Measurements from ENCODE around the gene SUPT3H.

Gene SUPT3H

DNA sequence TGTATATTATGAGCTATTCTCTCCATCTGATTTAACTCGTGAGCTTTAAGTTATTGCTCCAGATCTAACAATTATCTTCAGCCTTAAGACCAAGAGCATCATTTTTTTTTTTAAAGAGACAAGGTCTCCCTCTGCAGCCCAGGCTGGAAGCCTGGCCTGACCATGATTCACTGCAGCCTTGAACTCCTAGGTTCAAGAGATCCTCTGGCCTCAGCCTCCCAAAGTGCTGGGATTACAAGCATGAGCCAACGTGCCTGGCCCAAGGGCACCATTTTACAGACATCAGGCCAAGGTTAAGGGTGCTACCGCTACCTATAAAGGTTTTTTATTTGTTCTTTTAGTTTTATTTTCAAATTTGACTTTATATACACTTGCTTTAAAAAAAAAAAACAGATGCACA lies 2.3 kb downstream of the SUPT3H start:
- DNase-seq (ENCODE audit: low read depth): peak; percentile 24

DNA sequence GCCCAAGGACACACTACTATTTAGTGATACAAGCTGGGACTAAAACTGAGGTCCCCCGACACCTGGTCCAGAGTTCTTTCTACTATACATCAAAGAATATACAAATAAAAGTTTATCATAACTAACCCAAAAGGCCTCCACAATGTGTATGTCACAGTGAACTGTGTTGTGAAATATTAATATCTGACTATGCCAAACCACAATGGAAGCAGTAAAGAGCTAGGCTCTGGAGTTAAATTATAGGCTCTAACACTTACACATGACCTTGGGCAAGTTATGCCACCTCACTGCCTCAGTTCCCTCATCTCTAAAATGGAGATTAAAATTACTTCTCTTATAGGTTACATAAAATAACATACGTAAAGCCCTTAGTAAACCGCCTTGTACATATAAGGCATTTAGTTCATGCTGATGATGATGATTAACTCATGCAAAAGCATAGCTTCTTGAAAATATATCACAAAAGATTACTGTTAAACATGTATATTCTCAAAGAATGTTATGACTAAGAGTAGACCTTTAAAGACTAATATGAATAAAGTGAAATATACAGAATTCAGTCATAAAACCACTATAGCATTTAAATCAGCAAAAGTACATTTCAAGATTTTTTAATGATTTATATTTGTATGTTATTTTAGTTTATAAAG lies 5.7 kb downstream of the SUPT3H start:
- TF ChIP-seq MYC (IDR thresholded peaks at IDR 0.05; ENCODE audit: low read depth, low read length) (no peak), POLR2A (IDR thresholded peaks at IDR 0.05; ENCODE audit: extremely low read depth, insufficient read length) (no peak)
- TF ChIP-seq, protein P1, sequence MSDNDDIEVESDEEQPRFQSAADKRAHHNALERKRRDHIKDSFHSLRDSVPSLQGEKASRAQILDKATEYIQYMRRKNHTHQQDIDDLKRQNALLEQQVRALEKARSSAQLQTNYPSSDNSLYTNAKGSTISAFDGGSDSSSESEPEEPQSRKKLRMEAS (IDR thresholded peaks at IDR 0.05; ENCODE audit: low read depth, low read length): no peak
- TF ChIP-seq, protein P2, sequence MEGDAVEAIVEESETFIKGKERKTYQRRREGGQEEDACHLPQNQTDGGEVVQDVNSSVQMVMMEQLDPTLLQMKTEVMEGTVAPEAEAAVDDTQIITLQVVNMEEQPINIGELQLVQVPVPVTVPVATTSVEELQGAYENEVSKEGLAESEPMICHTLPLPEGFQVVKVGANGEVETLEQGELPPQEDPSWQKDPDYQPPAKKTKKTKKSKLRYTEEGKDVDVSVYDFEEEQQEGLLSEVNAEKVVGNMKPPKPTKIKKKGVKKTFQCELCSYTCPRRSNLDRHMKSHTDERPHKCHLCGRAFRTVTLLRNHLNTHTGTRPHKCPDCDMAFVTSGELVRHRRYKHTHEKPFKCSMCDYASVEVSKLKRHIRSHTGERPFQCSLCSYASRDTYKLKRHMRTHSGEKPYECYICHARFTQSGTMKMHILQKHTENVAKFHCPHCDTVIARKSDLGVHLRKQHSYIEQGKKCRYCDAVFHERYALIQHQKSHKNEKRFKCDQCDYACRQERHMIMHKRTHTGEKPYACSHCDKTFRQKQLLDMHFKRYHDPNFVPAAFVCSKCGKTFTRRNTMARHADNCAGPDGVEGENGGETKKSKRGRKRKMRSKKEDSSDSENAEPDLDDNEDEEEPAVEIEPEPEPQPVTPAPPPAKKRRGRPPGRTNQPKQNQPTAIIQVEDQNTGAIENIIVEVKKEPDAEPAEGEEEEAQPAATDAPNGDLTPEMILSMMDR (IDR thresholded peaks at IDR 0.05; ENCODE audit: low read depth, low read length): no peak
- no peak overlapping the region for H3K4me3 ChIP-seq (ENCODE audit: low read depth, low read length)
- DNase-seq (ENCODE audit: low read depth): peak; percentile 43

More for the DNA sequence above, 2.3 kb downstream of the SUPT3H start:
- H3K4me3 ChIP-seq (ENCODE audit: low read depth, low read length): no peak overlapping the region
- TF ChIP-seq, protein P2 (IDR thresholded peaks at IDR 0.05; ENCODE audit: low read depth, low read length): no peak
- no peak for TF ChIP-seq POLR2A (IDR thresholded peaks at IDR 0.05; ENCODE audit: extremely low read depth, insufficient read length)
- TF ChIP-seq, protein P1 (IDR thresholded peaks at IDR 0.05; ENCODE audit: low read depth, low read length): no peak
- no peak for TF ChIP-seq MYC (IDR thresholded peaks at IDR 0.05; ENCODE audit: low read depth, low read length)

DNA sequence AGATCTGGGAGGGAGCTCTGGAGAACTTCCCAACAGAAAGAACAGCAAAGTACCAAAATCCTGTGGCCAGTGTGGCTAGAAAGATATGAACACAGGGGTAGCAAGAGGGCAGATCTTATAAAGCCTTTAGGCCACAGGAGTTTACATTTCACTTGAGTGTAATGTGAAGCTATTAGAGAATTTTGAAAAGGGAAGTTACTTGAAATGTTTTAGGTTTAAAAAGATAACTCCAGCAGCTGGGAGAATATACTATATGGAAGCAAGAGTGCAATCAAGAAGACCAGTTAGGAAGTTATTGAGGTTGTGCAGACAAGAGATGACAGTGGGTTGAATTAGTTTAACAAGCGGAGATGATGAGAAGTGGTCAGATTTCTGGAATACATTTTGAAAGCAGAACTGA lies 7.9 kb downstream of the SUPT3H start:
- TF ChIP-seq MYC (IDR thresholded peaks at IDR 0.05; ENCODE audit: low read depth, low read length): no peak
- TF ChIP-seq, protein P2 (IDR thresholded peaks at IDR 0.05; ENCODE audit: low read depth, low read length): no peak
- no peak overlapping the region for H3K4me3 ChIP-seq (ENCODE audit: low read depth, low read length)
- DNase-seq (ENCODE audit: low read depth): peak; percentile 9

DNA sequence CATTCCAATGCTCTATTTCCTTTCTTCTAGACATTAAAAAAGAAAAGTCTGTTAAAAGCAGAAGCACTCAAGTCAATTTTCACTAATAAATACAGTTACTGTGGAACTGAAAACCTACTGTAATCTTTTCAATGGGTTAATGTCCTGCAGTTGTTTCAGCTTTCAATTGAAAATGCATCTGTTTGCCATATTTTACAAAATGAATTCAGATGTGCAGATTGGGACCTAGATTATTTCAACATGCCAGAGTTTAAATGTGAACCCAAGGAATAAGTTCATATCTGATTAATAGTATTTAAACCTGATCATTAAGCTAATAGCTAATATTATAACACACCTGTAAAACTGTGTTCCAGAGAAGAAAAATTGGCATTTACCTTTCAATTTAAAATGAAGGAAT lies 9.7 kb downstream of the SUPT3H start:
- TF ChIP-seq, protein P2 (IDR thresholded peaks at IDR 0.05; ENCODE audit: low read depth, low read length): no peak
- no peak for TF ChIP-seq MYC (IDR thresholded peaks at IDR 0.05; ENCODE audit: low read depth, low read length)
- TF ChIP-seq POLR2A (IDR thresholded peaks at IDR 0.05; ENCODE audit: extremely low read depth, insufficient read length): no peak
- TF ChIP-seq, protein P1 (IDR thresholded peaks at IDR 0.05; ENCODE audit: low read depth, low read length): no peak
- H3K4me3 ChIP-seq (ENCODE audit: low read depth, low read length): no peak overlapping the region
- no peak for DNase-seq (ENCODE audit: low read depth)

DNA sequence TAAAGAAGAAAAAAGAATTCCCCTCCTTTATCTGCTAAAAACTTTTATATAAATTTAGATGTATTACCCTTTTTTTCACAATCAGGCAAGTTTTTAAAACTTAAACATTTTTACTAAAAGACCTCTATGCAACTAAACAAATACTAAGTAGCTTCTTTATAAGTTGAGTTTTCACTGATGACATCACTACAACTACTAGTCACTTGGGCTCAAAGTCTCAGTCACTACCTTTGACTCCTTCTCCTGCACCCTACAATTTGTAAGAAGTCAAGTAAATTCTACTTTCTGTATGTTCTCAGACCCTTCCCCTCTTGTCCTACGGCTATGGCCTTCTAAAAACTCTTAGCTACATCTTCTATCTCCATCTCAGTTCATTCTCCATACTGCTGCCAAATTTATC lies 11.2 kb downstream of the SUPT3H start:
- DNase-seq (ENCODE audit: low read depth): no peak
- no peak overlapping the region for H3K4me3 ChIP-seq (ENCODE audit: low read depth, low read length)
- TF ChIP-seq, protein P1 (IDR thresholded peaks at IDR 0.05; ENCODE audit: low read depth, low read length): no peak
- TF ChIP-seq POLR2A (IDR thresholded peaks at IDR 0.05; ENCODE audit: extremely low read depth, insufficient read length): no peak
- TF ChIP-seq, protein P2 (IDR thresholded peaks at IDR 0.05; ENCODE audit: low read depth, low read length): no peak

DNA sequence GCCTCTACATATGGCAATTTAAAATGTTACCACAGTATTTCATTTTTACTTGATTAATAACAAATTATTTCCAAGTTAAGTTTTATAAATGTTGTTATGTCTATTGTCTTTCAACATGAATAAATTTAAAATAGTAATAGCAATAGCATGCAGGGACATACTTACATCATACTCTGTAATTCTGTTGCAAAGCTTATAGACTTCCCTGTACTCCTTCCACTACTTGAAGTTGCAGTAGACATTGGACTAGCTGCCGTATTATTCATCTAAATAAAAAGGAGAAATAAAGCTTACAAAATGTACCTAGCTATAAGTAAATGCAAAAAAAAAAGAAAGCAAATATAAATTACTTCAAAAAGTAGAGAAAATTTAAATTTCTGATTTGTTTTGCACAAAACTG lies 12.7 kb downstream of the SUPT3H start:
- TF ChIP-seq POLR2A (IDR thresholded peaks at IDR 0.05; ENCODE audit: extremely low read depth, insufficient read length) (no peak), MYC (IDR thresholded peaks at IDR 0.05; ENCODE audit: low read depth, low read length) (no peak)
- TF ChIP-seq, protein P1 (IDR thresholded peaks at IDR 0.05; ENCODE audit: low read depth, low read length): no peak
- TF ChIP-seq, protein P2 (IDR thresholded peaks at IDR 0.05; ENCODE audit: low read depth, low read length): no peak
- no peak for DNase-seq (ENCODE audit: low read depth)
- no peak overlapping the region for H3K4me3 ChIP-seq (ENCODE audit: low read depth, low read length)
